ENCODE data around the gene NUP54. TPM values are rescaled to one million over a fixed set of nuclear protein-coding genes. Genes with fewer than 3 reads are reported as not detected.

The NUP54 gene
- total RNA-seq, 1 donor from 2014 or later, result 38.2 TPM

DNA sequence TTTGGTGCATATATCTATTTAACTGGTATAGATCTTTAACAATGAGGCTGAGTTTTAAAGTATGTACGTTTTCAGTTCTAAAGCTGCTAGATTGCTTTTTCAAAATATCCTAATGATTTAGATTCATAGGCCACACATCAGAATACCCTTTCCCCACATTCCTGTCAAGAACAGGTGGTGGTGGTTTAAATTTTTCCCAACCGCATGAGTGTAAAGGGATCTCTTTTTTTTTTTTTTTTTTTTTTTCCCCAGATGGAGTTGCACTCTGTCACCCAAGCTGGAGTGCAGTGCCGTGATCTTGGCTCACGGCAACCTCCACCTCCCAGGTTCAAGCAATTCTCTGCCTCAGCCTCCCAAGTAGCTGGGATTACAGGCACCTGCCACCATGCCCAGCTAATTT, 28.0 kb downstream of the NUP54 start:
- DNase-seq, result no peak
- ATAC-seq, result no peak
- no peaks in the 10 kb centered on the region for H3K4me1 ChIP-seq
- peaks cover 68% of the 10 kb centered on the region for H3K36me3 ChIP-seq
- H3K27ac ChIP-seq, result no peak overlapping the region
- no peak overlapping the region for H3K4me3 ChIP-seq
- TF ChIP-seq, protein P1, sequence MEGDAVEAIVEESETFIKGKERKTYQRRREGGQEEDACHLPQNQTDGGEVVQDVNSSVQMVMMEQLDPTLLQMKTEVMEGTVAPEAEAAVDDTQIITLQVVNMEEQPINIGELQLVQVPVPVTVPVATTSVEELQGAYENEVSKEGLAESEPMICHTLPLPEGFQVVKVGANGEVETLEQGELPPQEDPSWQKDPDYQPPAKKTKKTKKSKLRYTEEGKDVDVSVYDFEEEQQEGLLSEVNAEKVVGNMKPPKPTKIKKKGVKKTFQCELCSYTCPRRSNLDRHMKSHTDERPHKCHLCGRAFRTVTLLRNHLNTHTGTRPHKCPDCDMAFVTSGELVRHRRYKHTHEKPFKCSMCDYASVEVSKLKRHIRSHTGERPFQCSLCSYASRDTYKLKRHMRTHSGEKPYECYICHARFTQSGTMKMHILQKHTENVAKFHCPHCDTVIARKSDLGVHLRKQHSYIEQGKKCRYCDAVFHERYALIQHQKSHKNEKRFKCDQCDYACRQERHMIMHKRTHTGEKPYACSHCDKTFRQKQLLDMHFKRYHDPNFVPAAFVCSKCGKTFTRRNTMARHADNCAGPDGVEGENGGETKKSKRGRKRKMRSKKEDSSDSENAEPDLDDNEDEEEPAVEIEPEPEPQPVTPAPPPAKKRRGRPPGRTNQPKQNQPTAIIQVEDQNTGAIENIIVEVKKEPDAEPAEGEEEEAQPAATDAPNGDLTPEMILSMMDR (IDR thresholded peaks at IDR 0.05), result no peak
- no peaks in the 10 kb centered on the region for H3K9me3 ChIP-seq
- H3K27me3 ChIP-seq, result no peaks in the 10 kb centered on the region
- intact Hi-C loops (cut with DNase I), result no loop called here

DNA sequence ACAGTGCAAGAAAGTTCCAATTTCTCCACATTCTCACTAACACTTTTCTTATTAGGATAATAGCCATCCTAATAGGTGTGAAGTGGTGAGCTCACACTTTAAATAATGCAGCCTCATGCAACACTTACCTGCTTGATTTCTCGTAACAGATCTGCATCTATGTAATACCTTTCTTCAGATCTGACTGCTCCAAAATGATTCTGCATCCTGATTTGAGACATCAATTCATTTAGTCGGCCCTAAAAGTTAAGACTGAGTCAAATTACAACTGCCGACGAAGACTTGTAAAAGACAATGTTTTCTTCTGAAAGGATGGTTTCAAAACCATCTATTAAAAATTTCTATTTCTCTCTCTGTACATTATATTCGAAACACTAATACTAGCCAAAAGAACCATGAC, 30.7 kb downstream of the NUP54 start:
- no peaks in the 10 kb centered on the region for H3K4me1 ChIP-seq
- no peak for ATAC-seq
- intact Hi-C loops (cut with DNase I), result no loop called here
- TF ChIP-seq, protein P1 (IDR thresholded peaks at IDR 0.05), result no peak
- H3K27me3 ChIP-seq, result no peaks in the 10 kb centered on the region
- peaks cover 65% of the 10 kb centered on the region for H3K36me3 ChIP-seq
- no peak overlapping the region for H3K4me3 ChIP-seq
- H3K9me3 ChIP-seq, result no peaks in the 10 kb centered on the region
- no peak overlapping the region for H3K27ac ChIP-seq
- DNase-seq, result no peak

DNA sequence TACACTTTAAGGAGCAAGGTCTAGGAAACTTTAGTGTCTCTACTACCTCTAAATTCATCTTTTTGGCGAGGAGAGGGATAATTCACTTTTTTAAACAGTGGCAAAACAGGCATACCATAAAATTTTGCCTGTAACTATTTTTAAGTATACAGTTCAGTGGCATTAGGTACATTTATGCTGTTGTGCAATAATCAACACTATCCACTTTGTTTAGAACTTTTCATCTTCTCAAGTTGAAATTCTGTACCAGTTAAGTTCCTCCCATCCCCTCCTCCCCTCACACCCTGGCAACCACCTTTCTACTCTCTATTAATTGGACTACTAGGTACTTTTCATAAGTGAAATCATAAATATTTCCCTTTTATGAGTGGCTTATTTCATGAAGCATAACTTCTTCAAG, 31.4 kb downstream of the NUP54 start:
- H3K36me3 ChIP-seq, result peaks cover 58% of the 10 kb centered on the region

DNA sequence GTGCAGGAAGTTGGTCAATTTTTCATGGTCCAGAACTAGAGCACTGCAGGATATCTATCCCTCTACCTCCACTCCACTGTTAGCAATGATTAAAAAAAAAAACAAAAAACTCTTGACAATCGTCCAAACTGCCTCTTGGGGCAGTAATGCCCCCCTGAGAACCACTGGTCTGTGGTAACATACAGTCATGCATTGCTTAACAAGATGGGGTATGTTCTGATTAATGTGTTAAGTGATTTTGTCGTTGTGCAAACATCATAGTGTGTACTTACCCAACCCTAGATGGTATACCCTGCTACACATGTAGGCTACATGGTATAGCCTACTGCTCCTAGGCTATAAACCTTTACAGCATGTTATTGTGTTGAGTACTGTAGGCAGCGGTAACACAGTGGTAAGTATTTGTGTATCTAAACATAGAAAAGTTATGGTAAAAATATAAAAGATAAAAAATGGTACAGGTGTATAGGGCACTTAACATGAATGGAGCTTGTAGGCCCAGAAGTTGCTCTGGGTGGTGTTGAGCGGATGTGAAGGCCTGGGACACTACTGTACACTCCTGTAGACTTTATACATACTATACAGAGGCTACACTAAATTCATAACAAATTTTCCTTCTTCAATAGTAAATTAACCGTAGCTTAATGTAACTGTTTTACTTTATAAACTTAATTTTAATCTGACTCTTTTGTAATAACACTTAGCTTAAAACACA, 39.6 kb downstream of the NUP54 start:
- TF ChIP-seq, protein P1 (IDR thresholded peaks at IDR 0.05), result no peak
- peaks cover 11% of the 10 kb centered on the region for H3K36me3 ChIP-seq
- no peaks in the 10 kb centered on the region for H3K27me3 ChIP-seq
- no peak overlapping the region for H3K27ac ChIP-seq
- ATAC-seq, result peak; percentile 22
- no peak overlapping the region for H3K4me3 ChIP-seq
- H3K4me1 ChIP-seq, result no peaks in the 10 kb centered on the region
- no peak for DNase-seq
- H3K9me3 ChIP-seq, result no peaks in the 10 kb centered on the region
- intact Hi-C loops (cut with DNase I), result no loop called here

More for the DNA sequence above, 31.4 kb downstream of the NUP54 start:
- H3K27me3 ChIP-seq, result no peaks in the 10 kb centered on the region
- intact Hi-C loops (cut with DNase I), result no loop called here
- ATAC-seq (no peak), DNase-seq (no peak)
- H3K27ac ChIP-seq, result no peak overlapping the region
- no peak overlapping the region for H3K4me3 ChIP-seq
- H3K9me3 ChIP-seq, result no peaks in the 10 kb centered on the region
- TF ChIP-seq, protein P1 (IDR thresholded peaks at IDR 0.05), result no peak
- H3K4me1 ChIP-seq, result no peaks in the 10 kb centered on the region

DNA sequence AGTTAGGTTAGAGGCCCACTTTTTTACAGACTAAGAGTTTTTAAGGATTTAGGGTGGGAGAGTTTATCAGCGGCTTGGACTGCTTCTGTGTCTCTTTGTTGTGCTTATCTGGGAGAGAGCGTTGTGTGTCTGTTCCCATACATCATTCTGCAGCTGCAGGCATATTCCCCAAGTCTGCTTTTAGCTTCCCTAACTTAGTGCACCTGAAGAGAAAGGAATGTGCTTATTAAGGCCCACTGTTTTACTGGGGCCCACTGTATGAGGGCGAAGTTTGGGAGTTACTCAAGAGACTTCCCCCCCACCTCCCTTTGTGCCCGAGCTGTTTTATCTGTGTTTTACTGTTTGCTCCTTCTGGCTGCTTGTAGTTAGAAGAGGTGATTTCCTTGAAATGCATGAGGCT, 41.8 kb downstream of the NUP54 start:
- H3K4me1 ChIP-seq, result no peaks in the 10 kb centered on the region
- H3K9me3 ChIP-seq, result no peaks in the 10 kb centered on the region
- TF ChIP-seq, protein P1 (IDR thresholded peaks at IDR 0.05), result no peak
- H3K27me3 ChIP-seq, result no peaks in the 10 kb centered on the region
- ATAC-seq, result no peak
- H3K4me3 ChIP-seq, result no peak overlapping the region
- DNase-seq, result no peak
- no peaks in the 10 kb centered on the region for H3K36me3 ChIP-seq
- intact Hi-C loops (cut with DNase I), result no loop called here
- H3K27ac ChIP-seq, result no peak overlapping the region

DNA sequence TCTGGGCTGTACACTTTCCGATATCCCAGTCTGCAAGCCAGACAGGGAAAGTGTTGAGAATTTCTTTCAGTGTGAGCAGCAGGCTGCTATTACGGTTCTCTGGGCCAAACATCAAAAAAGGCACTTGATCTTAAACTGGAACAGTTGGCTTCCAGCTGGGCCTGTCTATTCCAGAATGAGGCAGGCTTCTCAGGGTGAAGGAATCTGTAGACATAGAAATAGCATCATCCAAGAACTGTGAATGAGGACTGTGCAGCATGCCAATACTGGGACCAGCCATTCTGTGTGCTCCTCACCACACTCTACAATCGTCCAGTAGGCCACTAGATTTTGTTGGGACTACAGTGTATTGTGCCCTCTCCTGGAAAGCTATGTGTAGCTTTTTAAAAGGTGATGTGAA, 42.5 kb downstream of the NUP54 start:
- no peaks in the 10 kb centered on the region for H3K9me3 ChIP-seq
- DNase-seq (no peak), ATAC-seq (no peak)
- no peak overlapping the region for H3K4me3 ChIP-seq
- intact Hi-C loops (cut with DNase I), result no loop called here
- no peaks in the 10 kb centered on the region for H3K4me1 ChIP-seq
- TF ChIP-seq, protein P1 (IDR thresholded peaks at IDR 0.05), result no peak
- H3K27ac ChIP-seq, result no peak overlapping the region
- no peaks in the 10 kb centered on the region for H3K36me3 ChIP-seq
- H3K27me3 ChIP-seq, result no peaks in the 10 kb centered on the region

All from upper lobe of right lung (tissue), 1 donor.